Measurements from ENCODE around the gene C1orf122.

The C1orf122 gene

DNA sequence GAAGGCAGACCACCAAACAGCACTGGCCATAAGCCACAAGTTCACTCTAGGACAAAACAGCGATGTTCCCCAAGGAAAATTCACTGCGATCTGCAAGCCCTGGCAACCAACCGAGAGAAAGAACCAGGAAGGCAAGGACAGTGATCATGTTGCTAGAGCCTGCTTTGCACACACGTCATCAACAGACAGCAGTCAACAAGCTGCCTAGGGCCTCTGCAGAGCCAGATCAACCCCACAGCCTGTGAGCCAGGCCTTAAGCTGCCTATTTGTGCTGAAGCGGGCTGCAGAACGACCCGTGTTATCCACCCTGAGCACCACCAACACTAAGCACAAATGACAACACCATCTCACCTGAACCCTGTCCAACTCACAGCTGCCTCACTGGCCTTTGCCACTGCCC, 6.7 kb downstream of the C1orf122 start:
- DNase-seq, result no peak
- no peak for TF ChIP-seq GATA1 (IDR thresholded peaks at IDR 0.05; ENCODE audit: low read depth, low read length)
- TF ChIP-seq POLR2A (IDR thresholded peaks at IDR 0.05; ENCODE audit: low read length), result no peak

DNA sequence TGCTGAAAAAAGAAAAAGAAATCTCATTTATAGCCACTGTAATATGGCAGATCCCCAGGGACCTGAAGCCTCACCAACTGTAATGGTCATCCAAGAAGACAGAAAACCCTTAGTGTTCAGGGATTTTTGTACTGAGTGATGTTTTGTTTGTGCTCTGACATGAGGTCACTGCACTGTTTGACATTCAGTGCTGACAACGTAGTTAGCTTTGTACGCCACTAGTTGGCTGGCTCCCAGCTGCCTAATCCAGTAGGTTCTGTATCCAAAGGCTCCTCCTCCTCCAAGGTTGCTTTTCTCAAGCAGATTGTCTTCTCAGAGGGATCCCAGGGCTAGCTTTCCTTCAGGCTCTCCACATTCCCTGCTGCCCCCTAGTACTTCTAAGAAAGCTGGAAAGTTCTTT, 9.9 kb downstream of the C1orf122 start:
- TF ChIP-seq POLR2A (IDR thresholded peaks at IDR 0.05; ENCODE audit: low read length) (no peak), GATA1 (IDR thresholded peaks at IDR 0.05; ENCODE audit: low read depth, low read length) (no peak)
- DNase-seq, result no peak

DNA sequence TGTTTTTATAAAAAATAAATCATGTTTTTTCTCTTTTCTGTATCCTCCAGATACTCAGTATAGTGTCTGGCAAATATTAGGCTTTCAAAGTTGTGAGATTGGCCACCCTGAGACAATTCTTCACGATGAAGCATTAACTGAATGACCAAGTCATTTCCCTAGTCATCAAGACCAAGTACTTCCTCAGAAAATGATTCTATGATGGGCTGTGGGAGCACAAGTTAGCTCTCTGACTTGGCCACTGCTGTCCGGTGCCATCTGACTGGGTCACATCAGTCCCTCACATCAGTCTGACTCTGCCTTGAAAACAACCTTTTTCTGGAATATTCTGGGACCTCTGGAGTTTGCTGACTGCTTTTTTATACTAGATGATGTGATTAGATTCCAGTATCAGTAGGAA, 13.9 kb downstream of the C1orf122 start:
- TF ChIP-seq POLR2A (IDR thresholded peaks at IDR 0.05; ENCODE audit: low read length), result no peak
- TF ChIP-seq GATA1 (IDR thresholded peaks at IDR 0.05; ENCODE audit: low read depth, low read length), result no peak
- DNase-seq, result no peak

DNA sequence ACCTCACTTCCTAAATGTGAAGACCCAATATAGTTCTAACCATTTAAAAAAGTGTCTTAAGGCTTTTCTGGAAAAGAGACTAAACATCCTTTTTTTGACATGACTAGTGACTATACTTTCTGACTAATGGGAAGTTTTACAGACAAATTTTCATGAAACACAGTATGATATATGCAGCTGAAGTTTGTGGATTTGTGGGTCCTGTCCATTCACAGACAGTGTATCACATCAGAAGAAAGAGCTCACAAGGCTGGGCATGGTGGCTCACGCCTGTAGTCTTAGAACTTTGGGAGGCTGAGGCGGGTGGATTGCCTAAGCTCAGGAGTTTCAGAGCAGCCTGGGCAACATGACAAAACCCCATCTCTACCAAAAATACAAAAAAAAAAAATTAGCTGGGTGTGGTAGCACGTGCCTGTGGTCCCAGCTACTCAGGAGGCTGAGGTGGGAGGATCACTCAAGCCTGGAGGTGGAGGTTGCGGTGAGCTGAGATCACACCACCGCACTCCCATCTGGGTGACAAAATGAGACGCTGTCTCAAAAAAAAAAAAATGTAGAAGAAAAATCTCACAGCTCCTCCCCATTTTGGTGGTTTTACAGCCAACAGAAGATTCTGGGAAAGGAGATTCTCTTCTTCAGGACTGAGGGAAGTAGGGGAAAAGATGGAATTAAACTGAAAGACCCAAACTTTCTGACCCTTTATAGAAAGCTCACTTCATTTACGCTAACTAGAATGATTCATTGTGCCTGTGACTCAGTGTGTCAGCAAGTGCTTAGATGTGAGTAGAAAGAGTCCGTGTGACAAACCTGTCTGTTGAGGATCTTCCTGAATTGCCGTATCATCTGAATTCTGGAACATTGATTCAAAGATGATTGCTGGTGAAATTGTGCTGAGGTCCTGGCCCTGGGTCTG, 15.6 kb downstream of the C1orf122 start:
- no peak for DNase-seq
- TF ChIP-seq GATA1 (IDR thresholded peaks at IDR 0.05; ENCODE audit: low read depth, low read length) (no peak), POLR2A (IDR thresholded peaks at IDR 0.05; ENCODE audit: low read length) (no peak)

DNA sequence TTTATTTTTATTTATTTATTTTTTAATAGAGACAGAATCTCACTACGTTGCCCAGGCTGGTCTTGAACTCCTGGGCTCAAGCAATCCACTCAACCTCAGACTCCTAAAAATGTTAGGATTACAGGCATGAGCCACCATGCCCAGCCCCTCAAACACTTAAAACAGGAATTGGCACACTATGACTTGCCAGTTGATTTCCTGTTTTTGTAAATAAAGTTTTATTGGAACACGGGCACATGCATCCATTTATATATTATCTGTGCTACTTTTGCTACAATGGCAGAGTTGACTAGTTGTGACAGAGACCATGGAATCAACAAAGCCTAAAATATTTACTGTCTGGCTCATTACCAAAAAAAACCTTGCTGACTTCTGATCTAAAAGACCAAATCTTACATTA, 16.4 kb downstream of the C1orf122 start:
- no peak for DNase-seq
- TF ChIP-seq POLR2A (IDR thresholded peaks at IDR 0.05; ENCODE audit: low read length) (no peak), GATA1 (IDR thresholded peaks at IDR 0.05; ENCODE audit: low read depth, low read length) (no peak)

DNA sequence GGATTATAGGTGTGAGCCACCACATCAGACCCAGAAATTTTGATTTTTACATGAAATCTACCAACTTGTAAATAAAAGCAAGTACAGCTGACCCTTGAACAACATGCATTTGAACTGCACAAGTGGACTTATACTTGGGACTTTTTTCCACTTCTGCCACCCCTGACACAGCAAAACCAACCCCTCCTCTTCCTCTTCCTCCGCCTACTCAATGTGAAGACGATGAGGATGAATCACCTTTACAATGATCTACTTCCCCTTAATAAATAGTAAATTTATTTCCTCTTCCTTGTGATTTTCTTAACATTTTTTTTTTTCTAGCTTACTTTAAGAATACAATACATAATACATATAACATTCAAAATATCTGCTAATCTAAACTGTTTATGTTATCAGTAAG, 17.9 kb downstream of the C1orf122 start:
- TF ChIP-seq GATA1 (IDR thresholded peaks at IDR 0.05; ENCODE audit: low read depth, low read length) (no peak), POLR2A (IDR thresholded peaks at IDR 0.05; ENCODE audit: low read length) (no peak)
- no peak for DNase-seq

DNA sequence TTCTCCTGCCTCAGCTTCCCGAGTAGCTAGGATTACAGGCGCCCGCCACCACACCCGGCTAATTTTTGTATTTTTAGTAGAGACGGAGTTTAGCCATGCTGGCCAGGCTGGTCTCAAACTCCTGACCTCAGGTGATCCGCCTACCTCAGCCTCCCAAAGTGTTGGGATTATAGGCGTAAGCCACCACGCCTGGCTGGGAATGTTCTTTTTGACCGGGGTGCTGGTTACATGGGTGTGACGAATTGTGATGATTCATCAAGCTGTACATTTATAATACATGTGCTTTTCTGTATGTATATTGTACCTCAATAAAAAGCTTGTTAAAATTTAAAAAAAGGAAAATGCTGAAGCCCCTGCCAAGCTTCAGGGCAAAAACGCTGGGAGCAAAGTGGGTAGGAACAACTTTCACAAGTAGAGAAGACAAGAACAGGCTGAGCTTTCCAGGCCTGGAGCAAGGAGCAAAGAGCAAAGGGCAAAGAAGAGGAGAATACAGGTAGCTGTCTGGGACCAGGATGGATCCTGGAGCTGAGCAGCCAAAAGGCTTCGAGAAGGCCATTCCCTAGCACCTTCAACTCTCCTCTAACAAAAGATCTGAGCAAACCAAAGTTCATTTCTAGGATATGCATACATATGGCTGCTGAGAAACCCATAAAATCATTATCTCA, 21.0 kb downstream of the C1orf122 start:
- DNase-seq, result no peak
- no peak for TF ChIP-seq GATA1 (IDR thresholded peaks at IDR 0.05; ENCODE audit: low read depth, low read length)
- TF ChIP-seq POLR2A (IDR thresholded peaks at IDR 0.05; ENCODE audit: low read length), result no peak

DNA sequence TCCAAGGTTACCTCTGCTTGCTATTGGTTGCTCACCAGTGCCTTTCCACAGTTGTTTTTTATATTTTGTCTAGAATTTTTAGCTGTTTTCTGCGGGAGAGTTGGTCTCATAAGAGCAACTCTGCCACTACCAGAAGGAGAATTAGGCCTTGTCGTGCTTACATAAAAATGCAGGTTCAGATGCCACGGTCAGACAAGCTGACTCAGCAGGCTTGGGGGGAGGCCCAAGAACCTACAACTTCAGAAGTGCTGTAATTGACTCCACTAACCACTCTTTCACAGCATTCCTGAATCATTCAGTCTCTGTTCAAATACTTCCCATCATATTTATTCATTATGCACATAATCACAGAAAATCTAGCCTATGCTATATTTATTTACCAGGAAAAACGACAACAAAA, 23.5 kb downstream of the C1orf122 start:
- DNase-seq, result no peak
- no peak for TF ChIP-seq POLR2A (IDR thresholded peaks at IDR 0.05; ENCODE audit: low read length)
- TF ChIP-seq GATA1 (IDR thresholded peaks at IDR 0.05; ENCODE audit: low read depth, low read length), result no peak

DNA sequence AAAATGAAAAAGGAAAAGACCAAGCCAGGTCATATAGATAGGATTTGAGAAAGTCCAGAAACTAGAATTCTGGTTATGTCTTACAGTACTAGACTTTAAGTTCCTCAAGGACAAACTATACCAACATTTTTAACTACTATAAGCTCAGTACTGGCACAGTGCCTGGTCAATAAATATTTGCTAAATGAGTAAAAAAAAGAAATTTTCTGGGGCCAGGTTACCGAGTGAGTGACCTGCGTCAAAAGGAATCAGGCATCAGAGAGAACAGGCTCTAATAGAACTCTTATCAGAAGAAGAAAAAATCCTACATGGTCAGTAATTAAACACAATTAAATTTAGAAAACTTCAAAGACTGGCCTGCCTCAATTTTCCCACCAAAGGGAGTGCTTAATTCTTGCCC, 24.2 kb downstream of the C1orf122 start:
- TF ChIP-seq POLR2A (IDR thresholded peaks at IDR 0.05; ENCODE audit: low read length) (no peak), GATA1 (IDR thresholded peaks at IDR 0.05; ENCODE audit: low read depth, low read length) (no peak)
- no peak for DNase-seq

DNA sequence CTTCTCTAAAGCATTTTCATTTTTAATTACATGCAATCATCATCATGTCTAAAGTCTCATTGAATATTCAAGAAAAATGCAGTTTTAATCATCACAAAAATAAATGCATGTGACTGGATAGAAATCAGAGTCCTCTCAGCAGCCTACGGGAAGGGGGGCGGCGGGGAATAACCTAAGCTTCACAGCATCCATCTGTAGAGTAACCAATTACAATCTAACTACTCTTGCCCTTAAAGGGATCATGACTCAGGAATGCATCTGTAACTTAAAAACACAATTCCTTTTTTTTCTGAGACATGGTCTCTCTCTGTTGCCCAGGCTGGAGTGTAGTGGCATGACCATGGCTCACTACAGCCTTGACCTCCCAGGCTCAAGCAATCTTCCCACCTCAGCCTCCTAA, 29.2 kb downstream of the C1orf122 start:
- no peak for TF ChIP-seq POLR2A (IDR thresholded peaks at IDR 0.05; ENCODE audit: low read length)
- TF ChIP-seq GATA1 (IDR thresholded peaks at IDR 0.05; ENCODE audit: low read depth, low read length), result no peak
- no peak for DNase-seq

DNA sequence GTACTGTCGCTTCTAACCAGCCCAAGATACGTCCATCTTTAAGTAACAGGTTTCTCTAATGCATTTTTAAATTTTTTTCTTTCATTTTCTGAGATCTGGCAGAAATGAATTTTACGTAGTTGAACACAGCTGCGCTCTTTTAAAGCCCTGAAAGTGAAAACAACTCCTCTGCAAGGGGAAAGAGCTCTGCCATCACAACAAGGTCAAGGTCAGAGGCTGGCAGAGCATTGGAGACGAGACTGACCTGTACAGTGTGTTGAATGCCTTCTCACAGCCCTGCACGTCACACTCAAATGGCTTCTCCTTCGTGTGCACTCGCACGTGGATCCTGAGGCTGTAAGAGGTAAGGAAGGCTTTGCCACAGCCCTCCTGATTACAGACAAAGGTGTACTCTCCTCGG, 32.1 kb downstream of the C1orf122 start:
- no peak for TF ChIP-seq POLR2A (IDR thresholded peaks at IDR 0.05; ENCODE audit: low read length)
- TF ChIP-seq GATA1 (IDR thresholded peaks at IDR 0.05; ENCODE audit: low read depth, low read length), result no peak
- DNase-seq, result no peak

DNA sequence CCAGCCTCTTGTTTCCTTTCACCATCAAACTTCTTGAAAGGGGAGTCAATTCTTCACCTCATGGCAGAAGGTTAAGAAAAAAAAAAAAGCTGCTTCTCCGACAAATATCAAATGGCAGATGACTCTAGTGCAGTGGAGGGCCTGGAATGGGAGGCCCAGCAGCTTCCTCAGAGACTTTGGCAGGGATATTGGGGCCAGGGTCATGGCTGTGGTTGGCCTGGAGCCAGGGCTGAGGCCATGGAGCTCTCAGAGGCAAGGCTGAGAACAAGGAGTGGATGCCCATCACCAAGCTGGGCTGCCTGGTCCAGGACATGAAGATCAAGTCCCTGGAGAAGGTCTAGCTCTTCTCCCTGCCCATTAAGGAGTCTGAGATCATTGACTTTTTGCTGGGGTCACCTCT, 33.1 kb downstream of the C1orf122 start:
- TF ChIP-seq POLR2A (IDR thresholded peaks at IDR 0.05; ENCODE audit: low read length) (no peak), GATA1 (IDR thresholded peaks at IDR 0.05; ENCODE audit: low read depth, low read length) (no peak)
- no peak for DNase-seq

DNA sequence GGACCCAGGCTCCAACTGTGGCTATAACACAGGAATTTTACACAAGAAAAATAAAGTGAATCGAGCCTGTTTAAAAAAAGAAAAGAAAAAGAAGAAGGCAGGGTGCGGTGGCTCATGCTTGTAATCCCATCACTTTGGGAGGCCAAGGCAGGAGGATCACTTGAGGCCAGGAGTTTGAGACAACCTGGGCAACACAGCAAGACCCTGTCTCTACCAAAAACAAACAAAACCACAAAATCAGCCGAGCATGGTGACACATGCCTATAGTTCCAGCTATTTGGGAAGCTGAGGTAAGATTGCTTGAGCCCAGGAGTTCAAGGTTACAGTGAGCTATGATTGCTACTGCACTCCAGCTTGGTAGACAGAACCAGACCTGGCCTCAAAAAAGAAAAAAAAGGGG, 34.1 kb downstream of the C1orf122 start:
- TF ChIP-seq POLR2A (IDR thresholded peaks at IDR 0.05; ENCODE audit: low read length) (no peak), GATA1 (IDR thresholded peaks at IDR 0.05; ENCODE audit: low read depth, low read length) (no peak)
- no peak for DNase-seq

DNA sequence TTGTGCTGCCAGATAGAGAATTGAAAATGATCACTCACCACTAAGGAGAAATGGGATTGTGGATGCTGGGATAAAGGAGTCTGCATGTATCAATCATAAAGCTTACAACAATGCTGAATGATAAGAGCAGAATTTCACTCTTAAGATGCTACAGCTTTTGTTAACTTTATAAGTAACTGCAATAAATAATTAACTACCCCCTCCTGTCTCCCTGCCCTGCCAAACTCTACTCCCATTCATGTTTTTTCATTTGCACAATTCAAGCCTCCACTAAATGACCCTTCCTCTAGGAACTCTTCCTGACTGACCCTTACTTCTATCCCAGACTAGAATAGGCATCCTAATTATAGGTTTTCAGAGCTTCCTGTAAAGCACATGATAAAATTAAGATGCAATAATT, 36.9 kb downstream of the C1orf122 start:
- no peak for DNase-seq
- TF ChIP-seq POLR2A (IDR thresholded peaks at IDR 0.05; ENCODE audit: low read length), result no peak
- no peak for TF ChIP-seq GATA1 (IDR thresholded peaks at IDR 0.05; ENCODE audit: low read depth, low read length)
